Psoas muscle (tissue), 8 donors: ENCODE data around the gene PTPRD. TPM values are rescaled to one million over a fixed set of nuclear protein-coding genes. Genes with fewer than 3 reads are reported as not detected.

Experiments
- ATAC-seq, 4 donors: fragments of 200-7000 bp; cut with Tn5 transposase; one replicate each; pipeline ENCODE4 v1.9.1; 2020; ENCODE audit warnings: moderate library complexity in 3 of 4, mild to moderate bottlenecking in 2 of 4
- DNase-seq, 2 donors: peaks; one replicate each; pipeline ENCODE4 v3.0.0-alpha.2; 2020
- H3K27ac ChIP-seq: fragments of 200-600 bp; one replicate; pipeline ENCODE4 v1.8.0; 2022
- H3K27me3 ChIP-seq, 3 donors: fragments of 200-600 bp in 1 of 3; one replicate each; pipeline versions ENCODE4 v1.6.1 to v1.8.0; 2013 to 2022; ENCODE audit warnings: low read length in 2 of 3, mild to moderate bottlenecking in 2 of 3, moderate library complexity in 1 of 3; ENCODE audit not compliant: insufficient read depth in 3 of 3
- H3K36me3 ChIP-seq, 2 donors: fragments of 200-600 bp in 1 of 2; one replicate each; pipeline versions ENCODE4 v1.6.1 to v1.8.0; 2013 to 2022; ENCODE audit warnings: low read depth in 1 of 2, mild to moderate bottlenecking in 1 of 2, moderate library complexity in 1 of 2; ENCODE audit not compliant: insufficient read depth in 1 of 2
- H3K4me1 ChIP-seq: fragments of 200-600 bp; one replicate; pipeline ENCODE4 v1.8.0; 2022
- H3K4me3 ChIP-seq: fragments of 200-600 bp; one replicate; pipeline ENCODE4 v1.8.0; 2022; ENCODE audit warnings: mild to moderate bottlenecking
- H3K9me3 ChIP-seq: fragments of 200-600 bp; one replicate; pipeline ENCODE4 v1.8.0; 2022
- CTCF ChIP-seq: fragments of 200-600 bp; IDR thresholded peaks from one replicate; pipeline ENCODE4 v1.8.0; 2022; ENCODE audit warnings: antibody characterized with exemption
- WGBS, 3 donors: extraction: QIAGEN DNeasy Blood & Tissue Kit; methylation state at CpG; one replicate each; pipeline versions ENCODE4 v1.1.6 to v1.1.7; 2013; 5-methylcytosine and 5-hydroxymethylcytosine counted together
- intact Hi-C, 2 donors: fragments of 100-400 bp; cut with DNase I; formaldehyde crosslinking; loops; one replicate each; pipeline versions ENCODE4 v1.11.0 to v1.14.2; 2022
- polyA plus RNA-seq, 3 donors: library from polyadenylated mRNA; stranded (reverse); fragments of 200-250 nt; gene quantifications; one replicate each; pipeline ENCODE4 v1.2.3, GENCODE V29; 2013
- total RNA-seq, 4 donors: library from RNA; stranded (reverse); fragmentation: NEBNext Ultra II Directional in 2 of 4; extraction: Animal tissue kit (Norgen Biotek cat#: 25700) in 2 of 4; gene quantifications; one replicate each; pipeline versions ENCODE4 v1.2.1 to v1.2.4, GENCODE V29; 2021 to 2023
- donor health status: healthy with polysubstance abuse.
- donor health status: DM: no; HTN: no; CAD: no; lungs with moderate emphysema.
- donor health status: Bipolar disorder and iron deficiency.
- donor health status: healthy.
- donor health status: DM: yes; HTN: yes; CAD: no.
- donor health status: DM: no; HTN: no; CAD: no.
- donor health status: DM: no; HTN: no; CAD: no.
- donor health status: DM: yes; HTN: yes; CAD: no.

The PTPRD gene
- total and polyA plus RNA-seq, 7 donors = 0.44 to 3.1 (median 0.91) TPM

DNA sequence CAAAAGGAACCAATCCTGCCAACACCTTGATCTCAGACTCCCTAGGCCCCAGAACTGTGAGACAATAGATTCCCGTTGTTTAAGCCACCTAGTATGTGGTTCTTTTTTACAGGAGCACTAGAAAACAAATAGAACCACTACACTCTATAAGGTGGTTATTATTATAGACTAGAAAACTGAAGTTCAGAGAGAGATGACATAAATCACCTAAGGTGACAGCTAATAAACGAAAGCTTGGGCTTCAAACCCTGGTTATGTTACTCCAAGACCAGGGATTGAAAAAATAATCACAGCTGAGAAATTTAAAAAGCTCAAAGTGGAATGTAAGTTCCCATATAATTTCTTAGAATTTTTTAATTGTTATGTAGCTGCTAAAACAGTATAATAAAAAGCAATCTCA is 2097.1 kb downstream of the PTPRD start:
- Histone ChIP-seq H3K36me3 (no peaks in the 10 kb centered on the region), H3K27ac (no peak overlapping the region), H3K9me3 (no peaks in the 10 kb centered on the region), H3K4me1 (no peaks in the 10 kb centered on the region), H3K27me3 (no peaks in the 10 kb centered on the region), H3K4me3 (no peak overlapping the region)
- intact Hi-C loops = no loop called here
- WGBS, 3 donors = 57 to 66% (median 62%) methylated on average over 2 of the region's 2 CpGs
- no peak for TF ChIP-seq CTCF
- DNase-seq = no peak
- no peak for ATAC-seq

- 64 to 76% (median 66%) methylated on average over 5 of the region's 5 CpGs for WGBS, 3 donors
Observed at GRCh38 chr9:8514760-8515159, 2098.0 kb downstream of the PTPRD start.

DNA sequence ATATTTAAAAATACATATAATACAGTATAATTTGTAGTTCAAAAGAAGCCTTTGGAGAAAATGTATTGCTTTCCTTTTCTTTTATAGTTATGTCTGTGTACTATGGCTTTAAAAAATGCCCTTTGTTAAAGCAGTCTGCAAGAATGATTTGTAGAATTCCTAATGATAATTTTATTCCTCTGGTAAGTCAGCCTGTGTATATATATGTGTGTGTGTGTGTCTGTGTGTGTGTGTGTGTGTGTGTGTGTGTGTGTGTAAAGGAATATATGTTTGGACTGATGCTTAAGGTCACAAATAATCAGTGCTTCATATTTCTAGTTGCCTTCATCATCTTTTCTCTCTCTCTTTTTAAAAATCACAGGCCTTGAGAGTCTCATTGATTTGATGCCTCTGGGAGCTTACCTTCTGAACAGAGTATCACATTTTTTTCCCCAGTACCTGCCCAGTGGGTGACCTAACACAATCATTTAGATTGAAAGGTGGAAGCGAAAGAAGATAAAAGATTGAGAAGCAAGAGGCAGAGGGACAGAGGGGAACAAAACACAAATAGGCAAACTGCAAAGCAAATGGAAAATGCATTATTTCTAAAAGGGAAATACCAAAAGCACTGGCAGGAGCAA is 2104.0 kb downstream of the PTPRD start:
- H3K4me1 ChIP-seq = no peaks in the 10 kb centered on the region
- 94 to 100% (median 97%) methylated on average over 1 of the region's 1 CpG for WGBS, 3 donors
- no peaks in the 10 kb centered on the region for H3K36me3 ChIP-seq
- DNase-seq = no peak
- no peak overlapping the region for H3K4me3 ChIP-seq
- H3K27me3 ChIP-seq = no peaks in the 10 kb centered on the region
- no peak for ATAC-seq
- TF ChIP-seq CTCF = no peak
- no peaks in the 10 kb centered on the region for H3K9me3 ChIP-seq
- H3K27ac ChIP-seq = no peak overlapping the region
- intact Hi-C loops = no loop called here

More at GRCh38 chr9:8514760-8515159, 2098.0 kb downstream of the PTPRD start:
- H3K4me3 ChIP-seq = no peak overlapping the region
- H3K36me3 ChIP-seq = no peaks in the 10 kb centered on the region
- H3K27me3 ChIP-seq = no peaks in the 10 kb centered on the region
- no peak overlapping the region for H3K27ac ChIP-seq
- intact Hi-C loops = no loop called here
- H3K4me1 ChIP-seq = no peaks in the 10 kb centered on the region
- no peaks in the 10 kb centered on the region for H3K9me3 ChIP-seq
- ATAC-seq = no peak
- no peak for TF ChIP-seq CTCF
- no peak for DNase-seq

DNA sequence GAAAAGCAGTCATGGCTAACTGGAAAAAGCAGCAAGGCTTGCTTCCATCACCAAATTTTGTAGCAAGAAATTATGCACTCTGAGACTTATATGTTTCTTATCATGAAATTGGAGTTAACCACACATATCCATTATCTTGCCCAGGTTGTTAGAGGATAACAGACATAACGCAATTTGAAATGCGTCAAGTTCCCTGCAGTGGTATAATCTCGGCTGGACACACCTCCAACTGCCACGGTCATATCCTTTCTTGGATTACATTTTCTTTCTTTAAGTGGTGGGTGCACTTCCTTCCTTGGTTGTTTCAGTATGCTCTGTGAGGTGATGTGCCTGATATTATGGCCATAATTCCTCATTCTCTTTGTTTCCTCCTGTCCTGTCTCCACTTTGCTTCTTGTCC is 2118.2 kb downstream of the PTPRD start:
- H3K27ac ChIP-seq = no peak overlapping the region
- intact Hi-C loops = no loop called here
- 66 to 80% (median 67%) methylated on average over 4 of the region's 4 CpGs for WGBS, 3 donors

More for the DNA sequence above, 2118.2 kb downstream of the PTPRD start:
- ATAC-seq = no peak
- Histone ChIP-seq H3K4me3 (no peak overlapping the region), H3K36me3 (no peaks in the 10 kb centered on the region), H3K4me1 (no peaks in the 10 kb centered on the region), H3K27me3 (no peaks in the 10 kb centered on the region), H3K9me3 (no peaks in the 10 kb centered on the region)
- DNase-seq = no peak
- TF ChIP-seq CTCF = no peak
